K562 (cell line): ENCODE results near the gene DAAM1.

Source experiments
- CHD1 ChIP-seq: fragments of 200-600 bp; sonication (generic); IDR thresholded peaks from one replicate; pipeline ENCODE4 v1.6.1; 2012; ENCODE audit warnings: mild to moderate bottlenecking, moderate library complexity, low read length, inconsistent platforms
- CTCF ChIP-seq, 3 experiments: IDR thresholded peaks in 2 of 3; conservative IDR thresholded peaks in 1 of 3; 2 replicates each; pipeline ENCODE4 v1.5.1; 2011 to 2012; ENCODE audit warnings: low read length in 3 of 3, mild to moderate bottlenecking in 3 of 3, control low read depth in 2 of 3, improper control_type of control experiment in 1 of 3, inconsistent platforms in 1 of 3, low read depth in 1 of 3, mixed read lengths in 1 of 3, moderate library complexity in 1 of 3; ENCODE audit not compliant: insufficient read depth in 2 of 3
- EHMT2 ChIP-seq: fragments of 450-650 bp; IDR thresholded peaks from 2 replicates; pipeline ENCODE4 v1.6.1; 2018; ENCODE audit warnings: antibody characterized with exemption
- HMGN3 ChIP-seq: IDR thresholded peaks from 2 replicates; pipeline ENCODE4 v1.6.1; 2011; ENCODE audit warnings: borderline replicate concordance, low read depth, mild to moderate bottlenecking, mixed read lengths, low read length; ENCODE audit not compliant: insufficient read length; ENCODE audit errors: extremely low read depth
- JUN ChIP-seq, 2 experiments: sonication (generic) in 1 of 2; formaldehyde crosslinking in 1 of 2; IDR thresholded peaks; 2 replicates each; pipeline versions ENCODE4 v1.6.1 to v1.8.0; 2012 to 2022; ENCODE audit warnings: borderline replicate concordance in 2 of 2, mild to moderate bottlenecking in 2 of 2, improper control_type of control experiment in 1 of 2, low read depth in 1 of 2, low read length in 1 of 2, missing genetic modification reagents in 1 of 2
- POLR2A ChIP-seq: fragments of 450-650 bp; conservative IDR thresholded peaks from 2 replicates; pipeline ENCODE4 v1.6.1; 2016
- RBFOX2 ChIP-seq: fragments of 200-400 bp; formaldehyde crosslinking; IDR thresholded peaks from 2 replicates; pipeline ENCODE4 v1.6.1; 2017; ENCODE audit warnings: low read depth, mild to moderate bottlenecking, low read length, moderate library complexity
- TRIM24 ChIP-seq, 2 experiments: fragments of 450-650 bp; IDR thresholded peaks; 2 replicates each; pipeline ENCODE4 v1.6.1; 2016
- ZNF24 ChIP-seq: fragments of 450-650 bp; IDR thresholded peaks from 2 replicates; pipeline ENCODE4 v1.6.1; 2016
- TF ChIP-seq, protein P1 (sequence below): fragments of 450-650 bp; formaldehyde crosslinking; IDR thresholded peaks from 2 replicates; pipeline ENCODE4 v1.4.0; 2022; ENCODE audit warnings: missing genetic modification characterization

- TF ChIP-seq EHMT2 (no peak), HMGN3 (no peak), TRIM24 (IDR thresholded peaks at IDR 0.05) (no peak), RBFOX2 (no peak), POLR2A (no peak), JUN (IDR thresholded peaks at IDR 0.05; ENCODE audit: borderline replicate concordance, low read depth, low read length) (no peak), JUN (CRISPR knock-in tag; IDR thresholded peaks at IDR 0.05; ENCODE audit: borderline replicate concordance) (no peak), CHD1 (no peak), CTCF (IDR thresholded peaks at IDR 0.05 in 2 of 3, conservative IDR thresholded peaks at IDR 0.05 in 1 of 3; ENCODE audit: insufficient read depth in 2 of 3, low read depth in 1 of 3, low read length in 3 of 3) (no peak), ZNF24 (no peak)
- TF ChIP-seq, protein P1, sequence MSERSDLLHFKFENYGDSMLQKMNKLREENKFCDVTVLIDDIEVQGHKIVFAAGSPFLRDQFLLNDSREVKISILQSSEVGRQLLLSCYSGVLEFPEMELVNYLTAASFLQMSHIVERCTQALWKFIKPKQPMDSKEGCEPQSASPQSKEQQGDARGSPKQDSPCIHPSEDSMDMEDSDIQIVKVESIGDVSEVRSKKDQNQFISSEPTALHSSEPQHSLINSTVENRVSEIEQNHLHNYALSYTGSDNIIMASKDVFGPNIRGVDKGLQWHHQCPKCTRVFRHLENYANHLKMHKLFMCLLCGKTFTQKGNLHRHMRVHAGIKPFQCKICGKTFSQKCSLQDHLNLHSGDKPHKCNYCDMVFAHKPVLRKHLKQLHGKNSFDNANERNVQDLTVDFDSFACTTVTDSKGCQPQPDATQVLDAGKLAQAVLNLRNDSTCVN = no peak
These were observed 230.8 kb downstream of the DAAM1 start for GRCh38 chr14:59419303-59419702.
